Adrenal gland (tissue), 12 donors: Measurements from ENCODE around the gene CHL1. TPM values are rescaled to one million over a fixed set of nuclear protein-coding genes. Genes with fewer than 3 reads are reported as not detected.

Experiments used
- DNase-seq, 7 donors: peaks; one replicate each; pipeline ENCODE4 v3.0.0-alpha.2; 2019 to 2020
- H3K27ac ChIP-seq, 5 donors: fragments of 200-600 bp; sonication (generic) in 4 of 5; 1 replicate in 3 of 5; 2 replicates in 2 of 5; pipeline versions ENCODE4 v1.5.1 to v1.8.0; 2016 to 2020; ENCODE audit warnings: mild to moderate bottlenecking in 1 of 5
- H3K27me3 ChIP-seq: fragments of 200-600 bp; 2 replicates; pipeline ENCODE4 v1.8.0; 2021
- H3K36me3 ChIP-seq, 2 donors: fragments of 200-600 bp; replicated peaks in 1 of 2; 1 replicate in 1 of 2; 2 replicates in 1 of 2; pipeline versions ENCODE4 v1.5.1 to v1.8.0; 2018 to 2022
- H3K4me1 ChIP-seq, 2 donors: fragments of 200-600 bp; replicated peaks in 1 of 2; 1 replicate in 1 of 2; 2 replicates in 1 of 2; pipeline versions ENCODE4 v1.5.1 to v1.8.0; 2018 to 2021
- H3K4me3 ChIP-seq, 4 donors: fragments of 200-600 bp; sonication (generic) in 3 of 4; one replicate each; pipeline ENCODE4 v1.5.1; 2016 to 2018
- H3K9me3 ChIP-seq, 3 donors: fragments of 200-600 bp; sonication (generic) in 1 of 3; replicated peaks in 1 of 3; 1 replicate in 2 of 3; 2 replicates in 1 of 3; pipeline versions ENCODE4 v1.5.1 to v1.8.0; 2016 to 2021
- POLR2A ChIP-seq, 2 donors: fragments of 450-650 bp; IDR thresholded peaks; one replicate each; pipeline ENCODE4 v1.6.1; 2017; ENCODE audit warnings: antibody characterized with exemption in 2 of 2, mild to moderate bottlenecking in 2 of 2, moderate library complexity in 1 of 2
- WGBS, 4 donors: extraction: QIAGEN DNeasy Blood & Tissue Kit in 2 of 4; methylation state at CpG; one replicate each; pipeline versions ENCODE4 v1.1.5 to v1.1.7; 2013 to 2017; 5-methylcytosine and 5-hydroxymethylcytosine counted together
- intact Hi-C, 2 donors: fragments of 100-400 bp; cut with DNase I; formaldehyde crosslinking; loops; one replicate each; pipeline versions ENCODE4 v1.14.1 to v1.15.0; 2022 to 2023
- polyA plus RNA-seq, 3 donors: library from polyadenylated mRNA; stranded (reverse); fragments of 200-250 nt in 2 of 3; fragments of 350-450 nt in 1 of 3; fragmentation: Illumina TruSeq in 1 of 3; extraction: RNeasy Lipid Tissue Mini Kit (QIAGEN cat#74804) in 1 of 3; gene quantifications; one replicate each; pipeline ENCODE4 v1.2.3, GENCODE V29; 2013 to 2014
- total RNA-seq, 9 donors: library from RNA; depleted of rRNA in 4 of 9; stranded (reverse); fragments of >200 nt in 4 of 9; fragments of 120-200 nt in 1 of 9; fragmentation: NEBNext Ultra II Directional in 1 of 9; extraction: Animal tissue kit (Norgen Biotek cat#: 25700) in 1 of 9; gene quantifications; one replicate each; pipeline versions ENCODE4 v1.1.0 to v1.2.4, GENCODE V29; 2013 to 2023
- TF ChIP-seq, protein P1 (sequence below), 6 experiments: fragments of 450-650 bp in 4 of 6; fragments of 200-600 bp in 2 of 6; sonication (generic) in 1 of 6; IDR thresholded peaks; 1 replicate in 5 of 6; 2 replicates in 1 of 6; pipeline versions ENCODE4 v1.5.1 to v1.8.0; 2016 to 2021; ENCODE audit warnings: antibody characterized with exemption in 6 of 6, mild to moderate bottlenecking in 2 of 6, moderate library complexity in 1 of 6
- donor health status: healthy with polysubstance abuse.
- donor health status: Bipolar disorder and iron deficiency.
- donor health status: DM: yes; HTN: yes; CAD: no.
- donor health status: DM: no; HTN: no; CAD: no.
- donor health status: DM: no; HTN: no; CAD: no.
- donor health status: DM: yes; HTN: yes; CAD: no.

The CHL1 gene
- total and polyA plus RNA-seq, 12 donors: 0.80 to 28.3 (median 7.7) TPM

DNA sequence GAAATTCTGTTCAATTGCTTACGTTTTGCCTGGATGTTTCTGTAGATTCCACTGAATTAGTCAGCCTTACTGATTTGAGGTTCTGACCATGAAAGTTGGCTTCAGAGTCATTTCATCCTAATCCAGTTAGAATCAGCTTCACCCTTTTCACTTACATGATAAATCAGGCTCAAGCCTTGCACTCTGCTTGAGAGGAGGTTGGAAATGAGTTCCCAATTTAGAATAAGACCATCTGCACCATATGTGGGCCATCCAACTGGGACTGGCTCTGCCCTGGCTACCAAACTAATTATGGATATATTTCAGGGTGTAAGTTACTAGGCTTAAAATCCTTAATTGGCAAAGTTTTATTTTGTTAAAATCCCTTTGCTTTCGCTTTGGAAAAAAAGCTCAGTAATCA, 255.7 kb downstream of the CHL1 start:
- TF ChIP-seq, protein P1, sequence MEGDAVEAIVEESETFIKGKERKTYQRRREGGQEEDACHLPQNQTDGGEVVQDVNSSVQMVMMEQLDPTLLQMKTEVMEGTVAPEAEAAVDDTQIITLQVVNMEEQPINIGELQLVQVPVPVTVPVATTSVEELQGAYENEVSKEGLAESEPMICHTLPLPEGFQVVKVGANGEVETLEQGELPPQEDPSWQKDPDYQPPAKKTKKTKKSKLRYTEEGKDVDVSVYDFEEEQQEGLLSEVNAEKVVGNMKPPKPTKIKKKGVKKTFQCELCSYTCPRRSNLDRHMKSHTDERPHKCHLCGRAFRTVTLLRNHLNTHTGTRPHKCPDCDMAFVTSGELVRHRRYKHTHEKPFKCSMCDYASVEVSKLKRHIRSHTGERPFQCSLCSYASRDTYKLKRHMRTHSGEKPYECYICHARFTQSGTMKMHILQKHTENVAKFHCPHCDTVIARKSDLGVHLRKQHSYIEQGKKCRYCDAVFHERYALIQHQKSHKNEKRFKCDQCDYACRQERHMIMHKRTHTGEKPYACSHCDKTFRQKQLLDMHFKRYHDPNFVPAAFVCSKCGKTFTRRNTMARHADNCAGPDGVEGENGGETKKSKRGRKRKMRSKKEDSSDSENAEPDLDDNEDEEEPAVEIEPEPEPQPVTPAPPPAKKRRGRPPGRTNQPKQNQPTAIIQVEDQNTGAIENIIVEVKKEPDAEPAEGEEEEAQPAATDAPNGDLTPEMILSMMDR (IDR thresholded peaks at IDR 0.05): no peak
- TF ChIP-seq POLR2A (IDR thresholded peaks at IDR 0.05): no peak
- WGBS, 4 donors: 63 to 79% (median 67%) methylated on average over 2 of the region's 2 CpGs
- no peaks in the 10 kb centered on the region for H3K36me3 ChIP-seq
- no peaks in the 10 kb centered on the region for H3K27me3 ChIP-seq
- intact Hi-C loops: no loop called here
- no peaks in the 10 kb centered on the region for H3K4me1 ChIP-seq
- DNase-seq: no peak
- no peaks in the 10 kb centered on the region for H3K9me3 ChIP-seq
- H3K4me3 ChIP-seq: no peak overlapping the region
- no peak overlapping the region for H3K27ac ChIP-seq

DNA sequence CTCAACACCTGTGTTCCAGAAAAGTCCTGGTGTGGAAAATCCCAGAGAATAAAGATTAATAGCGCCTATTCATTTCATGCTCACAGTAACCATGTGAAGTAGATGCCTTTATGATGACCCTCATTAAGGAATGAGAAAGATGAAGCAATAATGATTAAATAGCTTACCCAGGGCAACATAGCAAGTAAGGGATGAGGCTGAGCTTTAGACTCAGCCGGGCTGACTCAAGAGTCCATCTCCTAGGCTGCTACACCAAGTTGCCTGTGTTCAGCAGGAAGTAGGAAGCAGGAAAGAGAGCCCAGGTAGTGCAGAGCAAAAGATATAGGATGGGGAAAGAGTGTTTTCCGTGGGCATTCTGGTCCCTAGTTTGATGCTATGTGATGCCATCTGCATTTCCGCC, 256.5 kb downstream of the CHL1 start:
- no peak overlapping the region for H3K4me3 ChIP-seq
- intact Hi-C loops: no loop called here
- TF ChIP-seq, protein P1 (IDR thresholded peaks at IDR 0.05): no peak
- TF ChIP-seq POLR2A (IDR thresholded peaks at IDR 0.05): no peak
- no peak for DNase-seq
- no peak overlapping the region for H3K27ac ChIP-seq
- H3K27me3 ChIP-seq: no peaks in the 10 kb centered on the region
- no peaks in the 10 kb centered on the region for H3K4me1 ChIP-seq
- H3K36me3 ChIP-seq: no peaks in the 10 kb centered on the region
- H3K9me3 ChIP-seq: no peaks in the 10 kb centered on the region
- 76 to 85% (median 79%) methylated on average over 4 of the region's 4 CpGs for WGBS, 4 donors

DNA sequence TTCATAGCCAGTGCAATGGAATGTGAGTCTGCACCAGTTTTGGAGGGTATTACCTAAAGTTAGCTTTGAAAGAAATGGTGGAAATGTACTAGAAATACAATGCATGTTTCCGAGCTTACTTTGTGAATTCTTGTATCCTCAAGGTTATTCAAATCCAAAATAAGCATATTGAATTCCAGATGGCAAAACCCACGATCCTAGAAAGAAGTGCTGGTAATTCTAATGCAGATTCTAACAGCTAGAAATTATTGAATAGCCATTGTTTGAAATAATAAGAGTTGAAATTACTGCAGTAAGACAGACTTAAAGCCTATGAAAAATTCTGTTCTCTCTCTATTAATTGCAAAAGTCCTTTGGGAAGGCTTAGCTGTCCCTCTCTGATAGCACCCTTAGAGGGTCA, 258.4 kb downstream of the CHL1 start:
- H3K9me3 ChIP-seq: no peaks in the 10 kb centered on the region
- TF ChIP-seq, protein P1 (IDR thresholded peaks at IDR 0.05): no peak
- TF ChIP-seq POLR2A (IDR thresholded peaks at IDR 0.05): no peak
- no peaks in the 10 kb centered on the region for H3K27me3 ChIP-seq
- 24 to 38% (median 32%) methylated on average over 2 of the region's 2 CpGs for WGBS, 4 donors
- H3K4me1 ChIP-seq: no peaks in the 10 kb centered on the region
- intact Hi-C loops: no loop called here
- no peak overlapping the region for H3K27ac ChIP-seq
- no peaks in the 10 kb centered on the region for H3K36me3 ChIP-seq
- no peak overlapping the region for H3K4me3 ChIP-seq
- no peak for DNase-seq

DNA sequence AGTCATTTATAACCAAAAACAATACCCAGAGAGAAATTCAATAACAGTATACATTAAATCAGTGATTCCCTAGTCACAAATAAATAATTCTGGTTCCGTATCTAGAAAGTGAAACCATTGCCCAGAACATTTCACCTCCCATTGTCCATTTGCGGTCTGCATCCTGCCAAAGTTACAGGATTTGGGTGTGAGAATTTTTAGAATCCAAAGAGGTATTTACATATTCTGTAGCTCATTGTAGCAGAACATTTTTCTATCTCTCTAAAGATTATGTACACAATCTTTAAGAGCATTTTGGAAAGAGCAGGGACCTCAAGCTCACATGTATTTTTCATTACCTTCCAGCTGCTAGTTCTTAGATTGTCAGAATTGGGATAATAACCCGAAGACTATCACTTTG, 261.6 kb downstream of the CHL1 start:
- 62 to 67% (median 65%) methylated on average over 3 of the region's 3 CpGs for WGBS, 4 donors
- Histone ChIP-seq H3K36me3 (no peaks in the 10 kb centered on the region), H3K27me3 (no peaks in the 10 kb centered on the region), H3K4me1 (no peaks in the 10 kb centered on the region), H3K9me3 (no peaks in the 10 kb centered on the region), H3K27ac (no peak overlapping the region), H3K4me3 (no peak overlapping the region)
- TF ChIP-seq, protein P1 (IDR thresholded peaks at IDR 0.05): no peak
- TF ChIP-seq POLR2A (IDR thresholded peaks at IDR 0.05): no peak
- DNase-seq: no peak
- intact Hi-C loops: no loop called here
